HepG2 (cell line): ENCODE data around the gene TMBIM4. TPM values are rescaled to one million over a fixed set of nuclear protein-coding genes. Genes with fewer than 3 reads are reported as not detected.

Experiments
- EP300 ChIP-seq, 3 experiments: sonication (generic) in 1 of 3; formaldehyde crosslinking in 1 of 3; IDR thresholded peaks; 2 replicates each; pipeline versions ENCODE4 v1.5.1 to v1.6.1; 2011 to 2020; ENCODE audit warnings: low read depth in 2 of 3, low read length in 2 of 3, borderline replicate concordance in 1 of 3, improper control_type of control experiment in 1 of 3, mild to moderate bottlenecking in 1 of 3, missing genetic modification reagents in 1 of 3, moderate library complexity in 1 of 3
- EZH2 ChIP-seq: conservative IDR thresholded peaks from 2 replicates; pipeline ENCODE4 v1.6.1; 2012; ENCODE audit warnings: mild to moderate bottlenecking, low read depth, low read length, moderate library complexity
- FOXK1 ChIP-seq: sonication (generic); formaldehyde crosslinking; IDR thresholded peaks from 2 replicates; pipeline ENCODE4 v1.4.0; 2020; ENCODE audit warnings: low read depth, missing genetic modification reagents, borderline replicate concordance
- GLMP ChIP-seq: sonication (generic); formaldehyde crosslinking; IDR thresholded peaks from 2 replicates; pipeline ENCODE4 v1.9.0; 2021; ENCODE audit warnings: missing genetic modification reagents, mild to moderate bottlenecking, borderline replicate concordance
- HOXA9 ChIP-seq: sonication (generic); formaldehyde crosslinking; IDR thresholded peaks from 2 replicates; pipeline ENCODE4 v1.8.1; 2022; ENCODE audit warnings: missing genetic modification reagents, mild to moderate bottlenecking, moderate library complexity, borderline replicate concordance
- MED8 ChIP-seq: sonication (generic); formaldehyde crosslinking; IDR thresholded peaks from 2 replicates; pipeline ENCODE4 v1.8.1; 2023; ENCODE audit warnings: mild to moderate bottlenecking, missing genetic modification reagents; ENCODE audit not compliant: insufficient replicate concordance
- PAF1 ChIP-seq: IDR thresholded peaks from 2 replicates; pipeline ENCODE4 v1.6.1; 2016; ENCODE audit warnings: missing genetic modification reagents, missing compliant biosample characterization
- SUZ12 ChIP-seq: fragments of 150-350 bp; IDR thresholded peaks from 2 replicates; pipeline ENCODE4 v1.6.1; 2014; ENCODE audit warnings: low read depth, low read length
- TBX3 ChIP-seq: fragments of 450-650 bp; IDR thresholded peaks from 2 replicates; pipeline ENCODE4 v1.6.1; 2017; ENCODE audit warnings: antibody characterized with exemption, mild to moderate bottlenecking, inconsistent platforms, borderline replicate concordance
- ZBTB4 ChIP-seq: sonication (generic); formaldehyde crosslinking; IDR thresholded peaks from 2 replicates; pipeline ENCODE4 v1.4.0; 2020; ENCODE audit warnings: missing genetic modification reagents, mild to moderate bottlenecking, borderline replicate concordance
- ZNF276 ChIP-seq: sonication (generic); formaldehyde crosslinking; IDR thresholded peaks from 2 replicates; pipeline ENCODE4 v1.4.0; 2020; ENCODE audit warnings: mild to moderate bottlenecking, low read depth, missing genetic modification reagents
- ZNF558 ChIP-seq: sonication (generic); formaldehyde crosslinking; IDR thresholded peaks from 2 replicates; pipeline ENCODE4 v1.9.0; 2022; ENCODE audit warnings: mild to moderate bottlenecking, missing genetic modification reagents, borderline replicate concordance
- polyA plus RNA-seq, 8 experiments: library from polyadenylated mRNA; depleted of rRNA in 3 of 8; stranded (reverse) in 7 of 8; unstranded in 1 of 8; fragments of >200 nt; fragmentation: Illumina TruSeq in 4 of 8; extraction: Trizol in 4 of 8; gene quantifications; 2 replicates each; pipeline versions ENCODE4 v1.2.1 to v1.2.3, GENCODE V29; 2011 to 2016; ENCODE audit warnings: low read depth in 4 of 8, missing spikeins in 1 of 8, mixed read lengths in 1 of 8; ENCODE audit not compliant: insufficient read depth in 1 of 8
- total RNA-seq, 5 experiments: library from RNA; depleted of rRNA; stranded (reverse); fragments of >200 nt; fragmentation: Illumina TruSeq; extraction: Trizol; gene quantifications; 2 replicates each; pipeline ENCODE4 v1.2.3, GENCODE V29; 2016; ENCODE audit warnings: low read depth in 1 of 5
- TF ChIP-seq, protein P1 (sequence below): sonication (generic); formaldehyde crosslinking; IDR thresholded peaks from 2 replicates; pipeline ENCODE4 v1.4.0; 2020; ENCODE audit warnings: missing genetic modification reagents
- TF ChIP-seq, protein P2 (sequence below): sonication (generic); formaldehyde crosslinking; IDR thresholded peaks from 2 replicates; pipeline ENCODE4 v1.5.1; 2020; ENCODE audit warnings: mild to moderate bottlenecking, missing genetic modification reagents, borderline replicate concordance

The TMBIM4 gene
- total and polyA plus RNA-seq, 2 of the 13 experiments (the other 11 are each of a cell fraction or from before 2014, with no cell fraction given): 60.5 to 67.7 TPM

- TF ChIP-seq EP300 (IDR thresholded peaks at IDR 0.05; ENCODE audit: low read depth in 2 of 2, low read length in 2 of 2): no peak
- no peak for TF ChIP-seq EP300 (CRISPR knock-in tag; IDR thresholded peaks at IDR 0.05; ENCODE audit: borderline replicate concordance)
- TF ChIP-seq TBX3: no peak
- TF ChIP-seq, protein P1, sequence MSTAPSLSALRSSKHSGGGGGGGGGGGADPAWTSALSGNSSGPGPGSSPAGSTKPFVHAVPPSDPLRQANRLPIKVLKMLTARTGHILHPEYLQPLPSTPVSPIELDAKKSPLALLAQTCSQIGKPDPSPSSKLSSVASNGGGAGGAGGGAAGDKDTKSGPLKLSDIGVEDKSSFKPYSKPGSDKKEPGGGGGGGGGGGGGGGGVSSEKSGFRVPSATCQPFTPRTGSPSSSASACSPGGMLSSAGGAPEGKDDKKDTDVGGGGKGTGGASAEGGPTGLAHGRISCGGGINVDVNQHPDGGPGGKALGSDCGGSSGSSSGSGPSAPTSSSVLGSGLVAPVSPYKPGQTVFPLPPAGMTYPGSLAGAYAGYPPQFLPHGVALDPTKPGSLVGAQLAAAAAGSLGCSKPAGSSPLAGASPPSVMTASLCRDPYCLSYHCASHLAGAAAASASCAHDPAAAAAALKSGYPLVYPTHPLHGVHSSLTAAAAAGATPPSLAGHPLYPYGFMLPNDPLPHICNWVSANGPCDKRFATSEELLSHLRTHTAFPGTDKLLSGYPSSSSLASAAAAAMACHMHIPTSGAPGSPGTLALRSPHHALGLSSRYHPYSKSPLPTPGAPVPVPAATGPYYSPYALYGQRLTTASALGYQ (CRISPR knock-in tag): no peak
- no peak for TF ChIP-seq ZNF558 (CRISPR knock-in tag)
- no peak for TF ChIP-seq EZH2
- TF ChIP-seq HOXA9 (CRISPR knock-in tag): no peak
- TF ChIP-seq PAF1 (CRISPR knock-in tag): no peak
- TF ChIP-seq, protein P2, sequence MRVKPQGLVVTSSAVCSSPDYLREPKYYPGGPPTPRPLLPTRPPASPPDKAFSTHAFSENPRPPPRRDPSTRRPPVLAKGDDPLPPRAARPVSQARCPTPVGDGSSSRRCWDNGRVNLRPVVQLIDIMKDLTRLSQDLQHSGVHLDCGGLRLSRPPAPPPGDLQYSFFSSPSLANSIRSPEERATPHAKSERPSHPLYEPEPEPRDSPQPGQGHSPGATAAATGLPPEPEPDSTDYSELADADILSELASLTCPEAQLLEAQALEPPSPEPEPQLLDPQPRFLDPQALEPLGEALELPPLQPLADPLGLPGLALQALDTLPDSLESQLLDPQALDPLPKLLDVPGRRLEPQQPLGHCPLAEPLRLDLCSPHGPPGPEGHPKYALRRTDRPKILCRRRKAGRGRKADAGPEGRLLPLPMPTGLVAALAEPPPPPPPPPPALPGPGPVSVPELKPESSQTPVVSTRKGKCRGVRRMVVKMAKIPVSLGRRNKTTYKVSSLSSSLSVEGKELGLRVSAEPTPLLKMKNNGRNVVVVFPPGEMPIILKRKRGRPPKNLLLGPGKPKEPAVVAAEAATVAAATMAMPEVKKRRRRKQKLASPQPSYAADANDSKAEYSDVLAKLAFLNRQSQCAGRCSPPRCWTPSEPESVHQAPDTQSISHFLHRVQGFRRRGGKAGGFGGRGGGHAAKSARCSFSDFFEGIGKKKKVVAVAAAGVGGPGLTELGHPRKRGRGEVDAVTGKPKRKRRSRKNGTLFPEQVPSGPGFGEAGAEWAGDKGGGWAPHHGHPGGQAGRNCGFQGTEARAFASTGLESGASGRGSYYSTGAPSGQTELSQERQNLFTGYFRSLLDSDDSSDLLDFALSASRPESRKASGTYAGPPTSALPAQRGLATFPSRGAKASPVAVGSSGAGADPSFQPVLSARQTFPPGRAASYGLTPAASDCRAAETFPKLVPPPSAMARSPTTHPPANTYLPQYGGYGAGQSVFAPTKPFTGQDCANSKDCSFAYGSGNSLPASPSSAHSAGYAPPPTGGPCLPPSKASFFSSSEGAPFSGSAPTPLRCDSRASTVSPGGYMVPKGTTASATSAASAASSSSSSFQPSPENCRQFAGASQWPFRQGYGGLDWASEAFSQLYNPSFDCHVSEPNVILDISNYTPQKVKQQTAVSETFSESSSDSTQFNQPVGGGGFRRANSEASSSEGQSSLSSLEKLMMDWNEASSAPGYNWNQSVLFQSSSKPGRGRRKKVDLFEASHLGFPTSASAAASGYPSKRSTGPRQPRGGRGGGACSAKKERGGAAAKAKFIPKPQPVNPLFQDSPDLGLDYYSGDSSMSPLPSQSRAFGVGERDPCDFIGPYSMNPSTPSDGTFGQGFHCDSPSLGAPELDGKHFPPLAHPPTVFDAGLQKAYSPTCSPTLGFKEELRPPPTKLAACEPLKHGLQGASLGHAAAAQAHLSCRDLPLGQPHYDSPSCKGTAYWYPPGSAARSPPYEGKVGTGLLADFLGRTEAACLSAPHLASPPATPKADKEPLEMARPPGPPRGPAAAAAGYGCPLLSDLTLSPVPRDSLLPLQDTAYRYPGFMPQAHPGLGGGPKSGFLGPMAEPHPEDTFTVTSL (CRISPR knock-in tag): no peak
- no peak for TF ChIP-seq ZBTB4 (CRISPR knock-in tag)
- no peak for TF ChIP-seq FOXK1
- TF ChIP-seq MED8 (CRISPR knock-in tag): no peak
- TF ChIP-seq ZNF276: no peak
- TF ChIP-seq SUZ12: no peak
- no peak for TF ChIP-seq GLMP (CRISPR knock-in tag)
These were observed 62.3 kb downstream of the TMBIM4 start (continued) for GRCh38 chr12:66107451-66107915.
